ENCODE measurements around the gene DGKD. TPM values are rescaled to one million over a fixed set of nuclear protein-coding genes. Genes with fewer than 3 reads are reported as not detected.

Gene DGKD
- total RNA-seq, 1 donor from 2014 or later = 15.3 TPM

DNA sequence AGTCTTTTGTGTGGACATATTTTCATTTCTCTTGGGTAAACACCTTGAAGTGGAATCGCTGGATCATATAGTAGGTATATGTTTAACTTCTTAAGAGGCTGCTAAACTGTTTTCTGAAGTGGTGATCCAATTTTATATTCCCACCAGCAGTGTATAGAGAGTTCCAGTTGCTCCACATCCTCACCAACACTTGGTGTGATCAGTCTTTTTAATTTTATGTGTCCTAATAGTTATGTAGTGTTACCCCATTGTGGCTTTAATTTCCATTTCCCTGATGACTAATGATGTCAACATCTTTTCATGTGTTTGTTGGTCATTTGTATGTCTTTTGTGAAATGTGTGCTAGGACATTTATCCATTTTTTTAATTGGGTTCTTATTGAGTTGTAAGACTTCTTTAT, 56.9 kb downstream of the DGKD start:
- Mint-ChIP-seq H3K36me3 (ENCODE audit: low read depth, unreplicated experiment) (peaks cover 12% of the 10 kb centered on the region), H3K4me1 (ENCODE audit: unreplicated experiment) (no peaks in the 10 kb centered on the region), H3K4me3 (ENCODE audit: unreplicated experiment) (no peak overlapping the region), H3K9me3 (ENCODE audit: unreplicated experiment) (no peaks in the 10 kb centered on the region), H3K27ac (ENCODE audit: unreplicated experiment) (no peak overlapping the region), H3K27me3 (ENCODE audit: unreplicated experiment) (no peaks in the 10 kb centered on the region)
- DNase-seq (ENCODE audit: low spot score) = no peak
- TF ChIP-seq, protein P1, sequence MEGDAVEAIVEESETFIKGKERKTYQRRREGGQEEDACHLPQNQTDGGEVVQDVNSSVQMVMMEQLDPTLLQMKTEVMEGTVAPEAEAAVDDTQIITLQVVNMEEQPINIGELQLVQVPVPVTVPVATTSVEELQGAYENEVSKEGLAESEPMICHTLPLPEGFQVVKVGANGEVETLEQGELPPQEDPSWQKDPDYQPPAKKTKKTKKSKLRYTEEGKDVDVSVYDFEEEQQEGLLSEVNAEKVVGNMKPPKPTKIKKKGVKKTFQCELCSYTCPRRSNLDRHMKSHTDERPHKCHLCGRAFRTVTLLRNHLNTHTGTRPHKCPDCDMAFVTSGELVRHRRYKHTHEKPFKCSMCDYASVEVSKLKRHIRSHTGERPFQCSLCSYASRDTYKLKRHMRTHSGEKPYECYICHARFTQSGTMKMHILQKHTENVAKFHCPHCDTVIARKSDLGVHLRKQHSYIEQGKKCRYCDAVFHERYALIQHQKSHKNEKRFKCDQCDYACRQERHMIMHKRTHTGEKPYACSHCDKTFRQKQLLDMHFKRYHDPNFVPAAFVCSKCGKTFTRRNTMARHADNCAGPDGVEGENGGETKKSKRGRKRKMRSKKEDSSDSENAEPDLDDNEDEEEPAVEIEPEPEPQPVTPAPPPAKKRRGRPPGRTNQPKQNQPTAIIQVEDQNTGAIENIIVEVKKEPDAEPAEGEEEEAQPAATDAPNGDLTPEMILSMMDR (IDR thresholded peaks at IDR 0.05; ENCODE audit: unreplicated experiment) = no peak

DNA sequence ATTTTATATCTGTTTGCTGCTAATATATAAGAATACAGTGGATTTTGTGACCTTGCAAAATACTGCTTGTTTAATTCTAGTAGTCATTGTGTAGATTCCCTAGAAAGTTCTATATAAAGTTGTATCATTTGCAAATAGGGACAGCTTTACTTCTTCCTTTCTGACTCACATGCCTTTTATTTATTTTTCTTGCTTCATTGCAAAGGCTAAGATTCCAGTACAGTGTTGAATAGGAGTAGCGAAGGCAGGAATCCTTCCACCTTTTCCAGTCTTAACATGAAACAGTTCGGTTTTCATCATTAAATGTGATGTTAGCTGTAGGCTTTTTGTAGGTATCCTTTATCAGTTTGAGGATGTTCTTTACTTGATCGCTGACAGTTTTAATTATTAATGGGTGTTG, 58.1 kb downstream of the DGKD start:
- no peak for DNase-seq (ENCODE audit: low spot score)
- TF ChIP-seq, protein P1 (IDR thresholded peaks at IDR 0.05; ENCODE audit: unreplicated experiment) = no peak
- Mint-ChIP-seq H3K4me3 (ENCODE audit: unreplicated experiment) (no peak overlapping the region), H3K27ac (ENCODE audit: unreplicated experiment) (no peak overlapping the region), H3K4me1 (ENCODE audit: unreplicated experiment) (no peaks in the 10 kb centered on the region), H3K27me3 (ENCODE audit: unreplicated experiment) (no peaks in the 10 kb centered on the region), H3K9me3 (ENCODE audit: unreplicated experiment) (no peaks in the 10 kb centered on the region), H3K36me3 (ENCODE audit: low read depth, unreplicated experiment) (peaks cover 12% of the 10 kb centered on the region)

DNA sequence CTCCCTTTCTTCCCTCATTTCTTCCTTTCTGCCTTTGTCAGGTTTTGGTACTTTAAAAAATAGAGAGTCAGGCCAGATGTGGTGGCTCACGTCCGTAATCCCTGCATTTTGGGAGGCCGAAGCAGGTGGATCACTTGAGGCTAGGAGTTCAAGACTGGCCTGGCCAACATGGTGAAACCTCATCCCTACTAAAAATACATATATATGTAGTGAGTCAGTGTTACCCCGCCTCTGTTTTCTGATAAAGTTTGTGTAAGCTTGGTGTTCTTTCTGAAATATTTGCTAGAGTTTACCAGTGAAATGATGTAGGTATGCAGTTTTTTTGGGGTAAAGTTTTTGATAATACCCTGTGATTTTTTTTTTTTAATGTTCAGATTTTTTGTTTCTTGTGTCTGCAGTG, 58.8 kb downstream of the DGKD start:
- Mint-ChIP-seq H3K27ac (ENCODE audit: unreplicated experiment) (no peak overlapping the region), H3K36me3 (ENCODE audit: low read depth, unreplicated experiment) (peaks cover 12% of the 10 kb centered on the region)

DNA sequence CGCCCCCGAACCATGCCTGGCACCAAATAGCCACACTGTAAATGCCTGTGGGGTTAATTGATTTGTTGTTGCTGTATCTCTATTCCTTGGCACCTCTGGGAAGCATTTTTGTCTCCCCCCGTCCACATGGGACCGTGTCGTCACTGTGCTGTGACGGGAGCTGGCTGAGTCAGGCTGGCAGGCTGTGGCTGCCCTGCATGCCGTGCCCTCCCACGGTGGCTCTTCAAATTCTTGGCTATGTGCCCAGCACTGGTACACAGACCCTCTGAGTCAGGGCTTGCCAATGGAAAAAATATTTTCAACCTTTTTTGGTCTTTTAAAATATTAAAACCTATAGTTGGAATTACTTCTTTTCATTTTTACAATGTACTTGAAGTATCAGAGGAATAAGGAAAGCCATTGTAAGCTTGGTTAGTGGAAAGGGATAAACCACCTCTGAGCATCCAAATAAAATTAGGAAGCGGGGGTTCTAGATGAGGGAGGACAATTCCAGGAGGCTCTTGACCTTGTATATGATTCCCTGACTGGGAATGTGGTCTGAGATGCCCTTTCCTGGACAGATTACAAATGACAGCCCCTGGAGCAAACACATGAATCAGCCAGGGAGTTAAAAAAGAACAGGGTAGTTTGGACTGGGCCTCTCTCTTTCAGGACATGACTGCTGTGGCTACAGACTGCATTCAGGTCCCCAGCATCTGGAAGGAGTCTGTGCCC, 59.4 kb downstream of the DGKD start:
- Mint-ChIP-seq H3K27ac (ENCODE audit: unreplicated experiment) (no peak overlapping the region), H3K27me3 (ENCODE audit: unreplicated experiment) (no peaks in the 10 kb centered on the region), H3K4me1 (ENCODE audit: unreplicated experiment) (peaks cover 1% of the 10 kb centered on the region), H3K4me3 (ENCODE audit: unreplicated experiment) (no peak overlapping the region), H3K9me3 (ENCODE audit: unreplicated experiment) (no peaks in the 10 kb centered on the region), H3K36me3 (ENCODE audit: low read depth, unreplicated experiment) (peaks cover 9% of the 10 kb centered on the region)
- no peak for DNase-seq (ENCODE audit: low spot score)
- TF ChIP-seq, protein P1 (IDR thresholded peaks at IDR 0.05; ENCODE audit: unreplicated experiment) = no peak

More for the DNA sequence above, 58.8 kb downstream of the DGKD start:
- no peaks in the 10 kb centered on the region for H3K9me3 Mint-ChIP-seq (ENCODE audit: unreplicated experiment)
- TF ChIP-seq, protein P1 (IDR thresholded peaks at IDR 0.05; ENCODE audit: unreplicated experiment) = no peak
- no peak for DNase-seq (ENCODE audit: low spot score)
- H3K4me3 Mint-ChIP-seq (ENCODE audit: unreplicated experiment) = no peak overlapping the region
- no peaks in the 10 kb centered on the region for H3K27me3 Mint-ChIP-seq (ENCODE audit: unreplicated experiment)
- H3K4me1 Mint-ChIP-seq (ENCODE audit: unreplicated experiment) = no peaks in the 10 kb centered on the region

DNA sequence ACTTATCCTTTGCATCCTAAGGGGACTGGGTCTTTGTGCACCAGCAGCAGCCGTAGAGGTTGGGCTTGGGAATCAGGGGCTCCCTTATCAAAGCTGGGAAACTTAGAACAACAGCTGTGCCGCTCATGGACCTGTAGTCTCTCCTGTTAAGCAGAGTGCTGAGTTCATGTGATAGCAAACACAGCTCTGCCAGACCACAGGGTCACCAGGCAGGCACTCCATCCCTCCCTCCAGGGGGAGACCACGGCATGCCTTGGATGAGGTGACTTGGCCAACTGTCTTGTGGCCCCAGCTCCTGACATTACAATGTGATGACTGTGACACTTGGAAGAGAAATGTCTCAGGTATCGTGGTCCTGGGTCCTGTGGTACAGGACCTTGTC, 60.0 kb downstream of the DGKD start:
- Mint-ChIP-seq H3K27me3 (ENCODE audit: unreplicated experiment) (no peaks in the 10 kb centered on the region), H3K4me1 (ENCODE audit: unreplicated experiment) (peaks cover 7% of the 10 kb centered on the region), H3K36me3 (ENCODE audit: low read depth, unreplicated experiment) (peaks cover 11% of the 10 kb centered on the region), H3K4me3 (ENCODE audit: unreplicated experiment) (no peak overlapping the region), H3K9me3 (ENCODE audit: unreplicated experiment) (no peaks in the 10 kb centered on the region), H3K27ac (ENCODE audit: unreplicated experiment) (no peak overlapping the region)
- no peak for DNase-seq (ENCODE audit: low spot score)
- TF ChIP-seq, protein P1 (IDR thresholded peaks at IDR 0.05; ENCODE audit: unreplicated experiment) = no peak
